AG08395 (cell line): ENCODE results near the gene CAPN11.
"Not testable (repeated sequence)": the region's sequence is repeated elsewhere in the genome, so short reads cannot be mapped to it uniquely, and the experiment has no call there.

Experiments
- DNase-seq: peaks from one replicate; pipeline ENCODE4 v3.0.0; 2012; ENCODE audit warnings: mixed read lengths, low spot score

CAPN11 gene

GRCh38 chr6:44181784-44182183 lies 23.2 kb downstream of the CAPN11 start:
- DNase-seq: not testable (repeated sequence)

GRCh38 chr6:44182911-44183390 lies 24.3 kb downstream of the CAPN11 start:
- no peak for DNase-seq

GRCh38 chr6:44183783-44184182 lies 25.2 kb downstream of the CAPN11 start:
- no peak for DNase-seq

GRCh38 chr6:44185356-44185755 lies 26.7 kb downstream of the CAPN11 start:
- not testable (repeated sequence) for DNase-seq

DNA sequence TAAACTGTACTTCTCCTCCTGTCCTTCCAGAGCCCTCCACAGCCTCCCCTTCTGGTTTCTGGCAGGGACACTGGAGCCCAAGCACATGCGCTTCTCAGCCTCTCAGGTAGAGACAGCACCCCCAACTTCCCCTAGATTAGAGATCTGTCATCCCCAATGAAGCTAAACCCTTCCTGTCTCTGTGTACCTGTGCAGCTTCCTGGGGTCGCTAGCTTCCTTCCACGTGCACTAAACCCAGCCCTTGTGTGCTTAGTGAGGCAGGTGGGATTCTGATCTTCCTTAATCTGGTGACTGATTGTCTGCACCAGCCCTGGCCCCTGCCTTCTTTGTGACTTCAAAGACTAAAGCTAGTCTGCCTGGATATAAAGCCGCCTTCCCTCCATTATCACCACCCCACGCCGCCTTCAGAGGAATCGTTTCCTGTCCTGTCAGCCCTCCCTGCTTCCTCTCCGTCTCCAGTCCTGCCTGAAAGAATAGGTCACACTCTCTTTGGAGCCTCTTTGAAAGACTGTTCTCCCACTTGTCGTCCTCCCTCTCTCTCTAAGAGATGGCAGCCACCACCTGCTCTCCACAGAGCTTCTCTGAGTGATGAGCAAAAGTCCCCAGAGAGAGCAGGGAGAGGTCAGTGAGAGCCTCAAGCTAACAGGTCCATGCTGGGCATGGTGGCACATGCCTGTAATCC lies 27.5 kb downstream of the CAPN11 start:
- DNase-seq: no peak

DNA sequence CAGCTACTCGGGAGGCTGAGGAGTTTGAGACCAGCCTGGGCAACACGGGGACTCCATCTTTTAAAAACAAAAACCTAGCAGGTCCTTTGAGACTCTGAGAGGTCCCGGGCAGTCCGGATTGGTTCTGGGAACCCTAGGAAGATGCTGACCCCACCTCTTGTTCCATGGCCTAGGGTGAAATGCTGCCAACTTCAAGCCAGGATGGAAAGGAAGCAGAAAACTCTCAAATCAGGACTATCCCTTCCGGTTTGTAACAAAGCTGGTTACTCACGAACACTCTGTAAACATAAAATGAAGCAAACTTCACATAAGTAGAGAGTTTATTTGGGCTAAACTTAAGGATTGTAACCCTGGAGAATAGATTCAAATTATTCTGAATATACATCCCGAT lies 28.0 kb downstream of the CAPN11 start:
- DNase-seq: no peak

- no peak for DNase-seq
These were observed 30.2 kb downstream of the CAPN11 start for GRCh38 chr6:44188819-44189218.

DNA sequence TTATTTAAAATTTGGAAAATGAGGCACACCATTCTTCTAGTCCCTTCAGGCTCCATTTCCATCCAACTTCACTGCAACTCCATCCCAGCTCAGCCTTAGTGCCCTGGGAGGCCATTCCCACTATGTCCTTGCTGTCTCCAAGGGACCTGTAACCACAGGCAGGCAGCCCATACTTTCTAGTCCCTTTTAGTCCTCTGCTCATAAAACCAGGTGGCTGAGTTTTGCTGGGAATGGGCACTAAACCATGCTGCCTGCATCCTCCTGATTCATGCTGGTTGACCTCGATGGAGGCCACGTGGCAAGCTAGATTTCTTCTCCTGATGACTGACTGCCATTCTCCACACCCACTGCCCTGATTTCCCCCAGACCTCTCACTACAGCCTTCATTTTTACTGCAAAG lies 30.6 kb downstream of the CAPN11 start:
- no peak for DNase-seq

DNA sequence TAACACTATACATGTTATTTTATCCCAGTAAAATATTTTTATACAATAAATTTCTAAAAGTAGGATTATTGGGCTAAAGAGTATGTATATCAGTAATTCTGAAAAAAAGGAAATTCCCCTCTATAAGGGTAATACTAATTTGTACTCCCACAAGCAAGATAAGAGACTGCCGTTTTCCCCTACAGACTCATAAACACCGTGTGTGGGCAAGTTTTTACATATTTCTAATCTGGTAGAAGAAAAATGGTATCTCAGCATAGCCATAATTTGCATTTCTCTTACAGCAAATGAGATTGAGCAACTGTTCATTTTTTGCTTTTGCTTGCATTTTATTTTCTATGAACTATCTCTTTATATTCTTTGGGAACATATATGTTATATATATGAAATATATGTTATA lies 32.1 kb downstream of the CAPN11 start:
- DNase-seq: no peak

- no peak for DNase-seq
These were observed 33.9 kb downstream of the CAPN11 start for GRCh38 chr6:44192428-44193041.

GRCh38 chr6:44193307-44193910 lies 34.8 kb downstream of the CAPN11 start:
- DNase-seq: no peak

DNA sequence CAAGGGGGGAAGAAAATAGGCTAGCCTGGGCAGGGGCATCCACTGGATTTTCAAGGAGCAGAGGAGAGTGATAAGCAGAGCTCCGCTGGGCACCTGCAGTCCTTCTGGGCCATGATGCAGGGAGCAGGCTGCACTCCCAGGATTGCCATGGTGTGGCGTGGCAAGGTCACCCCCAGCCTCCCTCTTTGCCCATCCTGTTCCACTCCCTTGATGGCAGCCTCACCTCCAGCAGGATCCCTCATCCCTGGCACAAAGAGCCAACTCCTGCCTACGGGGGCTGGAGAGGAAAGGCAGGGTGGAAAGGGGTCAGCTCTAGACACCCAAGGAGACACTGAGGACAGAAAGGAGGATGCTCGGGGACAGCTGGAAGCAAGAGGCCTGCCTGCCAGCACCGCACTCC lies 35.7 kb downstream of the CAPN11 start:
- DNase-seq: no peak

- DNase-seq: not testable (repeated sequence)
These were observed 37.7 kb downstream of the CAPN11 start for GRCh38 chr6:44196351-44196750.

GRCh38 chr6:44198684-44199083 lies 40.1 kb downstream of the CAPN11 start:
- no peak for DNase-seq

- DNase-seq: no peak
These were observed 41.3 kb downstream of the CAPN11 start for GRCh38 chr6:44199883-44200282.

DNA sequence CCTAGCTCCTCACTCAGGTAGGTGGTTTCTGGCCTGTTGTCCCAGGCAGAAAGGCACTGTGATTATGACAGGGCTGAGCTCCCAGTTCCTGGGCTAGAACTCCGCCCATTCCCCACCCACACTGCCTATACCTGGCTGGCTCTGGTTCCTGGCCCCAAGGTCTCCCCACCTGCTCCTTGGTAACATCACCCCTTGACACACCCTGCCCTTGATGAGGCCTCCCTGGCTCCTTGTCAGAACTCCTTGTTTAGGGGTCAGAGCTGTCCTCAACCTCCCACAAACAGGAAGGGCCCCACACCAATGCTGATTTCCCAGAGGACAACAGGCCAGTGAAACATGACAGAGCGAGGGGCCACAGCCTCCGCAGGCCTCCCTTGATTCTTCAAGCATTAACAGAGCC lies 42.6 kb downstream of the CAPN11 start:
- no peak for DNase-seq

DNA sequence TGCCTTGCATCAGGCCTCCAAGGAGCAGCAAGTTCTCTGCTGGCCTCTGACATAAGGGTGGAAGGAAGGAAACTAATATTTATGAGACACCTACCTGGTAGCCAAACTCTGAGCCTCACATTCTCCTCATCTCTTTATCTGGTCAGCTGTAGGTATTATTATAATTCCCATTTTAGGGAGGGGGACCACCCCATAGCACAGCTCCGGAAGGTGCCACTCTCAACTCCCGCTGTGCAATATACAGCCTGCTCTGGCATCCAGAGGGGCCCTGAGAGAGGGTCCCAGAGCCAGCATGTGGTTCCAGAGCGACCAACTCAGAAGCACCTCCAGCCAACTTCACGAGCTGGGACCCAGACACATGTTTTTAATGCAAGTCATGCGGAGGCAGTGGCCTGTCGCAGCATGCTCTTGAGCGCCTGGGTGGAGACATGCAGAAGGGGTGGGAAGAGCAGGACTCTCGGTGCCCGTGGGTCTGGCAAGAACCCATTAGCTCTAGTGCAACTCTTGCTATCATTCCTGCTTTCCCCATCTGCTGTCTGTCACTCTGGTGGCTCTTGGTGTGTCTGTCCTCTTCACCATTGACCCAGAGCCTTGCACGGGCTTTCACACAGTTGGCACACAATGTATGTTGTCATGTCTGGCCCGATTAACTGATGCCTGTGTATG lies 43.2 kb downstream of the CAPN11 start:
- no peak for DNase-seq

GRCh38 chr6:44202332-44202971 lies 43.8 kb downstream of the CAPN11 start:
- no peak for DNase-seq

- no peak for DNase-seq
These were observed 44.5 kb downstream of the CAPN11 start for GRCh38 chr6:44202972-44203750.

DNA sequence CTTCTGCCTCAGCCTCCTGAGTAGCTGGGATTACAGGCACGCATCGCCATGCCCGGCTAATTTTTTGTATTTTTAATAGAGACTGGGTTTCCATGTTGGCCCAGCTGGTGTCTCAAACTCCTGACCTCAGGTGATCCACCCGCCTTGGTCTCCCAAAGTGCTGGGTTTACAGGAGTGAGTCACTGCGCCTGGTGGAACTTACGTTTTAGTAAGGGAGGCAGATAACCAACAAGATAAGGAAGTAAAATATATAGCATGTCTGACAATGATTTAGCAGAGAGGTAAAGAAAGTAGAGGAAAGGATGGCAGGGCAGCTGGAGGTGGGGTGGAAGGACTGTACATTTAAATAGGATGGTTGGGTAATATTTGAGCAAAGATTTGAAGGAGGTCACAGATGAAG lies 45.3 kb downstream of the CAPN11 start:
- no peak for DNase-seq

DNA sequence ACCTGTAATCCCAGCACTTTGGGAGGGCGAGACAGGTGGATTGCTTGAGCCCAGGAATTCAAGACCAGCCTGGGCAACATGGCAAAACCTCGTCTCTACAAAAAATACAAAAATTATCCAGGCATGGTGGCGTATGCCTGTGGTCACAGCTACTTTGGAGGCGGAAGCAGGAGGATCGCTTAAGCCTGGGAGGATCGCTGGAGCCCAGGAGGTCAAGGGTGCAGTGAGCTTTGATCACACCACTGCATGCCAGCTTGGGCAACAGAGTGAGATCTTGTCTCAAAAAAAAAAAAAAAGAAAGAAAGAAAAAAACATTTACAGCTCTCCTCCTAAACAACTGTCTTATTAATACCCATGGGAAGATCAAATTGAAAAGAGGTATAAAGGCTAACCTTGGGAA lies 49.3 kb downstream of the CAPN11 start:
- no peak for DNase-seq

DNA sequence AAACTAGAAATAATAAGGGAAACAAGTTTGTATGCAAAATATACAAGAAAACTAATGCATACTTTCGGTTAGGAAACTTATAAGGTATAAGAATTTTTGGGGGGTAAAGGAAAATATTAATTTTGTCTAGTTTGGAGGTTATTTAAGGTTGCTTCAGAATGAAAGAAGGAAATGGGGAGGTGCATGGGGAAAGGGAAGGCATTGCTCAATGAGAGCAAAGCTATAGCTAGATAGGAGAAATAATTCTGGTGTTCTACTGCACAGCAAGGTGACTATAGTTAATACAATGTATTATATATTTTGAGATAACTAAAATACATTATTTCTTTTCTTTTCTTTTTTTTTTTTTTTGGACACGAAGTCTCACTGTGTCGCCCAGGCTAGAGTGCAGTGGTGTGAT lies 52.7 kb downstream of the CAPN11 start:
- no peak for DNase-seq
